ENCODE results near the gene FHIP2A.
A peak's percentile ranks its signal among the peaks of the same experiment; 100 is the strongest.
"Not testable (repeated sequence)": the region's sequence is repeated elsewhere in the genome, so short reads cannot be mapped to it uniquely, and the experiment has no call there.

FHIP2A gene, protein sequence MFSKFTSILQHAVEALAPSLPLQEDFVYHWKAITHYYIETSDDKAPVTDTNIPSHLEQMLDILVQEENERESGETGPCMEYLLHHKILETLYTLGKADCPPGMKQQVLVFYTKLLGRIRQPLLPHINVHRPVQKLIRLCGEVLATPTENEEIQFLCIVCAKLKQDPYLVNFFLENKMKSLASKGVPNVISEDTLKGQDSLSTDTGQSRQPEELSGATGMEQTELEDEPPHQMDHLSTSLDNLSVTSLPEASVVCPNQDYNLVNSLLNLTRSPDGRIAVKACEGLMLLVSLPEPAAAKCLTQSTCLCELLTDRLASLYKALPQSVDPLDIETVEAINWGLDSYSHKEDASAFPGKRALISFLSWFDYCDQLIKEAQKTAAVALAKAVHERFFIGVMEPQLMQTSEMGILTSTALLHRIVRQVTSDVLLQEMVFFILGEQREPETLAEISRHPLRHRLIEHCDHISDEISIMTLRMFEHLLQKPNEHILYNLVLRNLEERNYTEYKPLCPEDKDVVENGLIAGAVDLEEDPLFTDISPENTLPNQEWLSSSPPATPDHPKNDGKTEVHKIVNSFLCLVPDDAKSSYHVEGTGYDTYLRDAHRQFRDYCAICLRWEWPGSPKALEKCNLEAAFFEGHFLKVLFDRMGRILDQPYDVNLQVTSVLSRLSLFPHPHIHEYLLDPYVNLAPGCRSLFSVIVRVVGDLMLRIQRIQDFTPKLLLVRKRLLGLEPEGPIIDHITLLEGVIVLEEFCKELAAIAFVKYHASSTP

GRCh38 chr10:114821293-114821914, at the start of gene FHIP2A:
FHIP2A (plus strand) TSS chr10:114821780; CDS start chr10:114822079, 299 bp downstream.
- H3K4me1 ChIP-seq (ENCODE audit: control insufficient read depth, insufficient read depth, low read length): no peaks in the 10 kb centered on the region; the same call in 1 of the 2 replicates
- H3K27me3 ChIP-seq (ENCODE audit: control insufficient read depth, insufficient read depth, low read length): no peaks in the 10 kb centered on the region
- no peaks in the 10 kb centered on the region; the same call in 1 of the 2 replicates for H3K36me3 ChIP-seq (ENCODE audit: control insufficient read depth, insufficient read depth, low read length)
- peak within 1 kb of the TSS; percentile 75 for H3K4me3 ChIP-seq (ENCODE audit: low read depth, low read length)
- peak within 1 kb of the TSS; percentile 89 for H3K27ac ChIP-seq (ENCODE audit: low read depth, low read length)
- H3K9me3 ChIP-seq (ENCODE audit: control insufficient read depth, insufficient read depth, low read depth, low read length): no peaks in the 10 kb centered on the region
- peak within 1 kb of the TSS; percentile 92 for H3K9ac ChIP-seq (ENCODE audit: low read length)

DNA sequence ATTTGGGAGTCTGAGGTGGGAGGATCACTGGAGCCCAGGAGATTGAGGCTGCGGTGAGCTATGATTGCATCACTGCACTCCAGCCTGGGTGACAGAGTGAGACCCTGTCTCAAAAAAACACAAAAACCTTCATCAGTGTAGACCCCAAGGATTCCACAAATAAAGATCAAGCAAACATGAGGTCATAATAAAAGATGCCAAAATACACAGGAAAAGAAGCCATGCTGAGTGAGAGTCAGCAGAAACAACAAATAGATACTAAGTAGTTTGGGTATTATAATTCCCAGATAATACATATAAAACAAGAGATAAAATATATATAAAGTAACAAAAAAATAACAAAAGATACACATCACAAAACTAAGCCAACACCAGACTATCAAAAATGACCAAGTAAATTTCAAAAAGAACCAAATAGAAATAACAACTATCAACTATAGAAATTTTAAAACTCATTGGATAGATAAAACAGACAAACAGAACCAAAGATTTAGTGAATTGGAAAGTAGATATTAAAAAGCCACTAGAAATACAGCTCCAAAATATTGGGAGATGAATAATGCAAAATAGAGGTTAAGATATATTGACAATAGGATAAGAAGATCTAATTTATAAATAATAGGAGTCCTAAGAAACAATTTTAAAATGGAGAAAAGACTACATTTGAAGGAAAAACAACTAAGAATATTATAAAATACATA, 48.9 kb upstream of the FHIP2A start:
- H3K27ac ChIP-seq (ENCODE audit: low read depth, low read length): no peak overlapping the region
- H3K4me3 ChIP-seq (ENCODE audit: low read depth, low read length): no peak overlapping the region
- H3K36me3 ChIP-seq (ENCODE audit: control insufficient read depth, insufficient read depth, low read length): no peaks in the 10 kb centered on the region
- no peaks in the 10 kb centered on the region for H3K4me1 ChIP-seq (ENCODE audit: control insufficient read depth, insufficient read depth, low read length)
- H3K9me3 ChIP-seq (ENCODE audit: control insufficient read depth, insufficient read depth, low read depth, low read length): no peaks in the 10 kb centered on the region
- H3K27me3 ChIP-seq (ENCODE audit: control insufficient read depth, insufficient read depth, low read length): peaks cover 27% of the 10 kb centered on the region
- H3K9ac ChIP-seq (ENCODE audit: low read length): no peak overlapping the region

DNA sequence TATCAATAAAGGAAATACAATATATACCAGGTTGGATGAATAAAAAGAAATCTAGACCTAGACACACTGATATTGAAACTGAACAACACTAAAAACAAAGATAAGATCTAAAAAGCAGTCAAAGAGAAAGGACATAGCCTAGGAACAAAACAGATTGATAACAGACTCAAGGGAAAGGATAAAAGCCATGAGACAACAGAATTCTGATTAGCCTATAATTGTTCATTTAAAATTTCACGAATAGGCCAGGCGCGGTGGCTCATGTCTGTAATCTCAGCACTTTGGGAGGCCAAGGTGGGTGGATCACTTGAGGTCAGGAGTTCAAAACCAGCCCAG, 48.4 kb upstream of the FHIP2A start:
- Histone ChIP-seq H3K27me3 (ENCODE audit: control insufficient read depth, insufficient read depth, low read length) (peaks cover 23% of the 10 kb centered on the region), H3K27ac (ENCODE audit: low read depth, low read length) (no peak overlapping the region)

DNA sequence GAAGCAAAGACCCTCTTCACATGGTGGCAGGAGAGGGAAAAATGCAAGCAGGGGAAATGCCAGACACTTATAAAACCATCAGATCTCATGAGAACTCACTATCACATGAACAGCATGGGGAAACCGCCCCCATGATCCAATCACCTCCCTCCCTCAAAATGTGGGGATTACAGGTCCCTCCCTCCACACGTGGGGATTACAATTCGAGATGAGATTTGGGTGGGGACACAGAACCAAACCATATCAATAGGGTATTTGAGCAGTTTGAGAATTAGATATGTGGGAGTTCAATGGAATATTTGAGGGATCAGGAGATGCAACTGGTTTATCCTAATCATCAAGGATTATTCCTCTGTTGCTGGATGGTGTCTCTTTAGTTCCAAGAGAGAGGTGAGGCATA, 46.5 kb upstream of the FHIP2A start:
- not testable (repeated sequence) for H3K36me3 ChIP-seq (ENCODE audit: control insufficient read depth, insufficient read depth, low read length); H3K9ac ChIP-seq (ENCODE audit: low read length); H3K9me3 ChIP-seq (ENCODE audit: control insufficient read depth, insufficient read depth, low read depth, low read length); H3K27me3 ChIP-seq (ENCODE audit: control insufficient read depth, insufficient read depth, low read length); H3K4me1 ChIP-seq (ENCODE audit: control insufficient read depth, insufficient read depth, low read length); H3K27ac ChIP-seq (ENCODE audit: low read depth, low read length); H3K4me3 ChIP-seq (ENCODE audit: low read depth, low read length)

More for the DNA sequence above, 48.4 kb upstream of the FHIP2A start:
- Histone ChIP-seq H3K9me3 (ENCODE audit: control insufficient read depth, insufficient read depth, low read depth, low read length) (no peaks in the 10 kb centered on the region), H3K4me1 (ENCODE audit: control insufficient read depth, insufficient read depth, low read length) (no peaks in the 10 kb centered on the region), H3K4me3 (ENCODE audit: low read depth, low read length) (no peak overlapping the region), H3K36me3 (ENCODE audit: control insufficient read depth, insufficient read depth, low read length) (no peaks in the 10 kb centered on the region), H3K9ac (ENCODE audit: low read length) (no peak overlapping the region)

DNA sequence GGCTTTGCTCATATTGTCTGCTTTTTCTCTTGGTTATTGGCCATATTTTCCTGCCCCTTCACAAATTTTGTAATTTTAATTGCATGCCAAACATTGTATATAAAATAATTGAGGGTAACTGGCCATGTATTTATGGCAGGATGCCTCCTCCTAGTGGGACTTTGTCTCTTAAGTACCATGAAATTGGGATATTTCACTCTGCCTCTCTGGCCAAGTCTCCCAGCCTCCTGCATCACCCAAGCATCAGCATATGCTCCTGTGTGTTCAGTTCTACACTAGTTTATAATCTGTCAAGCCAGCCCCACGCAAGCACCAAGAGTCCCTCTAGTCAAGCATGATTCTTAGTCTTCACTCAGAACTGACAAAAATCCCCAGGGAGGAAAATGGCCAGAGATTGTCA, 44.2 kb upstream of the FHIP2A start:
- H3K9me3 ChIP-seq (ENCODE audit: control insufficient read depth, insufficient read depth, low read depth, low read length): no peaks in the 10 kb centered on the region
- H3K4me1 ChIP-seq (ENCODE audit: control insufficient read depth, insufficient read depth, low read length): peaks cover 9% of the 10 kb centered on the region
- no peak overlapping the region for H3K27ac ChIP-seq (ENCODE audit: low read depth, low read length)
- H3K4me3 ChIP-seq (ENCODE audit: low read depth, low read length): no peak overlapping the region
- H3K36me3 ChIP-seq (ENCODE audit: control insufficient read depth, insufficient read depth, low read length): no peaks in the 10 kb centered on the region
- no peaks in the 10 kb centered on the region for H3K27me3 ChIP-seq (ENCODE audit: control insufficient read depth, insufficient read depth, low read length)
- H3K9ac ChIP-seq (ENCODE audit: low read length): no peak overlapping the region

DNA sequence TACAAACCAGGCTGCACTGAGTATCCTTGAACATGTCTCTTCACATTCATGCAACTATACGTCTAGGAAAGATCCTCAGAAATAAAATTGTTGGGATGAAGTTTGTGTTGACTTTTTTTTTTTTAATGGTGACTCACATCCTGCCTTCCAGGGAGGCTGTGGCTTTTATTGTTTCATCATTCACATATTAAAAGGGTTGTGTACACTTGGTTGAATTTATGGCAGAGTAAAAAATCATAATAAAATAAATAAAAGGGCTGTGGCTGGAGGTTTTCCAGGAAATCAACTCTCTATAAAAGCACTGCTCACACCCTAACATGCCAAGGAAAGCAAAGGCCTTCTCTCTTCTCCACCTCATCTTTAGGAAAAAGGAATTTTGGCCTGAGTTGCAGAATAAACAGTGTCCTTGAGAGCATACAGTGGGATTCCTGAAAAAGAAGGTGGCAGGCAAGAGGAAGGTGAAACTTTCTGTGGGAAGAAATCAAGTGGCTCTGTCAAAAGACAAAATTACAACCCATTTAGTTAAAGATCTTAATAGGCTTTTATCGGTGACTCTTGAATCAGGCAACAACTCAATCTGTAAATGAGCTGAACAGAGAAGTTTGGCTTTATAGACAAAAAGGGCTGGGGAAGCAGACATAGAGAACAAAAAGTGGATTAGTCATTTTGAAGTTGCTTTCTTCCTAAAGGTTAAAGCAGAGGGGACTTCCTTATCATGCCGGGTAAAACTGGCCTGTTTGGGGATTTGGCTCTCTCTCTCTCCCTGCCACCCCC, 41.6 kb upstream of the FHIP2A start:
- no peaks in the 10 kb centered on the region for H3K27me3 ChIP-seq (ENCODE audit: control insufficient read depth, insufficient read depth, low read length)
- peaks cover 9% of the 10 kb centered on the region for H3K4me1 ChIP-seq (ENCODE audit: control insufficient read depth, insufficient read depth, low read length)
- H3K9ac ChIP-seq (ENCODE audit: low read length): no peak overlapping the region
- no peaks in the 10 kb centered on the region for H3K36me3 ChIP-seq (ENCODE audit: control insufficient read depth, insufficient read depth, low read length)
- H3K9me3 ChIP-seq (ENCODE audit: control insufficient read depth, insufficient read depth, low read depth, low read length): no peaks in the 10 kb centered on the region
- no peak overlapping the region for H3K27ac ChIP-seq (ENCODE audit: low read depth, low read length)
- no peak overlapping the region for H3K4me3 ChIP-seq (ENCODE audit: low read depth, low read length)

- H3K9ac ChIP-seq (ENCODE audit: low read length): no peak overlapping the region
- H3K36me3 ChIP-seq (ENCODE audit: control insufficient read depth, insufficient read depth, low read length): no peaks in the 10 kb centered on the region
- no peaks in the 10 kb centered on the region for H3K27me3 ChIP-seq (ENCODE audit: control insufficient read depth, insufficient read depth, low read length)
- no peak overlapping the region for H3K4me3 ChIP-seq (ENCODE audit: low read depth, low read length)
- no peak overlapping the region for H3K27ac ChIP-seq (ENCODE audit: low read depth, low read length)
- no peaks in the 10 kb centered on the region for H3K9me3 ChIP-seq (ENCODE audit: control insufficient read depth, insufficient read depth, low read depth, low read length)
- H3K4me1 ChIP-seq (ENCODE audit: control insufficient read depth, insufficient read depth, low read length): peaks cover 9% of the 10 kb centered on the region
Measured at GRCh38 chr10:114780577-114781184, 40.9 kb upstream of the FHIP2A start.

- Histone ChIP-seq H3K9me3 (ENCODE audit: control insufficient read depth, insufficient read depth, low read depth, low read length) (no peaks in the 10 kb centered on the region), H3K36me3 (ENCODE audit: control insufficient read depth, insufficient read depth, low read length) (no peaks in the 10 kb centered on the region), H3K4me3 (ENCODE audit: low read depth, low read length) (no peak overlapping the region), H3K27me3 (ENCODE audit: control insufficient read depth, insufficient read depth, low read length) (no peaks in the 10 kb centered on the region), H3K27ac (ENCODE audit: low read depth, low read length) (no peak overlapping the region), H3K9ac (ENCODE audit: low read length) (no peak overlapping the region), H3K4me1 (ENCODE audit: control insufficient read depth, insufficient read depth, low read length) (peaks cover 9% of the 10 kb centered on the region)
Measured at GRCh38 chr10:114782666-114783065, 38.9 kb upstream of the FHIP2A start.

- no peaks in the 10 kb centered on the region for H3K27me3 ChIP-seq (ENCODE audit: control insufficient read depth, insufficient read depth, low read length)
- no peak overlapping the region for H3K9ac ChIP-seq (ENCODE audit: low read length)
- no peaks in the 10 kb centered on the region for H3K9me3 ChIP-seq (ENCODE audit: control insufficient read depth, insufficient read depth, low read depth, low read length)
- no peaks in the 10 kb centered on the region for H3K36me3 ChIP-seq (ENCODE audit: control insufficient read depth, insufficient read depth, low read length)
- peaks cover 9% of the 10 kb centered on the region for H3K4me1 ChIP-seq (ENCODE audit: control insufficient read depth, insufficient read depth, low read length)
- no peak overlapping the region for H3K27ac ChIP-seq (ENCODE audit: low read depth, low read length)
- no peak overlapping the region for H3K4me3 ChIP-seq (ENCODE audit: low read depth, low read length)
Measured at GRCh38 chr10:114783686-114784085, 37.9 kb upstream of the FHIP2A start.

GRCh38 chr10:114786492-114786891, 35.1 kb upstream of the FHIP2A start:
- not testable (repeated sequence) for H3K9me3 ChIP-seq (ENCODE audit: control insufficient read depth, insufficient read depth, low read depth, low read length); H3K9ac ChIP-seq (ENCODE audit: low read length); H3K4me3 ChIP-seq (ENCODE audit: low read depth, low read length); H3K27me3 ChIP-seq (ENCODE audit: control insufficient read depth, insufficient read depth, low read length); H3K36me3 ChIP-seq (ENCODE audit: control insufficient read depth, insufficient read depth, low read length); H3K27ac ChIP-seq (ENCODE audit: low read depth, low read length); H3K4me1 ChIP-seq (ENCODE audit: control insufficient read depth, insufficient read depth, low read length)

Data from HUES6 (cell line).